ENCODE results near the gene RFX8.

DNA sequence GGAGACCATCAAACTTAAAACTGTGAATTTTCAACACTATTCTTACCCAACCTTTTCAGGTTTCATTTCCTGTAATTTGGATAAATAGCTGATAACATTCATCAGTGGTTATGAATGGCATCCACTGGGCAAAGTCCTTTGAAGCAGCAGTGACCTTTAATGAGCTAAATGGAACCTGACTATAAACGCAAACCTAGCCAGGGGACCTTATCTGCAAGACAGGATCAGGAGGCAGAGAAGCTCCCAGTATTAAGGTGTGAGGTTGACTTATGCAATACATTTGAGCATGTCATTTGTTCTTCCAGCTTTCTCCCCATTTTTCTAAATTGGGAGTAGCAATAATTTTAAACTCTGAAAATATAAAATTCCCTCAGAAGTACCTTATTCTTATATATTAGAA, 126.0 kb downstream of the RFX8 start:
- TF ChIP-seq, protein P1, sequence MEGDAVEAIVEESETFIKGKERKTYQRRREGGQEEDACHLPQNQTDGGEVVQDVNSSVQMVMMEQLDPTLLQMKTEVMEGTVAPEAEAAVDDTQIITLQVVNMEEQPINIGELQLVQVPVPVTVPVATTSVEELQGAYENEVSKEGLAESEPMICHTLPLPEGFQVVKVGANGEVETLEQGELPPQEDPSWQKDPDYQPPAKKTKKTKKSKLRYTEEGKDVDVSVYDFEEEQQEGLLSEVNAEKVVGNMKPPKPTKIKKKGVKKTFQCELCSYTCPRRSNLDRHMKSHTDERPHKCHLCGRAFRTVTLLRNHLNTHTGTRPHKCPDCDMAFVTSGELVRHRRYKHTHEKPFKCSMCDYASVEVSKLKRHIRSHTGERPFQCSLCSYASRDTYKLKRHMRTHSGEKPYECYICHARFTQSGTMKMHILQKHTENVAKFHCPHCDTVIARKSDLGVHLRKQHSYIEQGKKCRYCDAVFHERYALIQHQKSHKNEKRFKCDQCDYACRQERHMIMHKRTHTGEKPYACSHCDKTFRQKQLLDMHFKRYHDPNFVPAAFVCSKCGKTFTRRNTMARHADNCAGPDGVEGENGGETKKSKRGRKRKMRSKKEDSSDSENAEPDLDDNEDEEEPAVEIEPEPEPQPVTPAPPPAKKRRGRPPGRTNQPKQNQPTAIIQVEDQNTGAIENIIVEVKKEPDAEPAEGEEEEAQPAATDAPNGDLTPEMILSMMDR (IDR thresholded peaks at IDR 0.05 in 2 of 3, conservative IDR thresholded peaks at IDR 0.05 in 1 of 3; ENCODE audit: control insufficient read depth in 2 of 3, extremely low read depth in 1 of 3, insufficient read depth in 1 of 3, low read depth in 3 of 3, low read length in 3 of 3): no peak
- TF ChIP-seq JUNB (IDR thresholded peaks at IDR 0.05) (no peak), POLR2AphosphoS5 (IDR thresholded peaks at IDR 0.05; ENCODE audit: low read length) (no peak), ELK1 (IDR thresholded peaks at IDR 0.05; ENCODE audit: low read depth, low read length) (no peak), HDAC2 (IDR thresholded peaks at IDR 0.05) (no peak), EED (IDR thresholded peaks at IDR 0.05; ENCODE audit: low read depth) (no peak), POLR2A (IDR thresholded peaks at IDR 0.05; ENCODE audit: low read depth, low read length) (no peak), TARDBP (IDR thresholded peaks at IDR 0.05; ENCODE audit: borderline replicate concordance) (no peak)
- TF ChIP-seq, protein P2, sequence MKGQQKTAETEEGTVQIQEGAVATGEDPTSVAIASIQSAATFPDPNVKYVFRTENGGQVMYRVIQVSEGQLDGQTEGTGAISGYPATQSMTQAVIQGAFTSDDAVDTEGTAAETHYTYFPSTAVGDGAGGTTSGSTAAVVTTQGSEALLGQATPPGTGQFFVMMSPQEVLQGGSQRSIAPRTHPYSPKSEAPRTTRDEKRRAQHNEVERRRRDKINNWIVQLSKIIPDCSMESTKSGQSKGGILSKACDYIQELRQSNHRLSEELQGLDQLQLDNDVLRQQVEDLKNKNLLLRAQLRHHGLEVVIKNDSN (IDR thresholded peaks at IDR 0.05; ENCODE audit: borderline replicate concordance, extremely low read length, insufficient read depth, low read depth, low read length): no peak

Data from GM12878 (cell line).